Activated CD4-positive, alpha-beta T cell treated with anti-CD3 and anti-CD28 coated beads, Interleukin-2, amount 50 U/mL, for 24 hours (primary cell): Measurements from ENCODE around the gene CDH23.

Experiments
- DNase-seq, 2 donors: peaks; one replicate each; pipeline ENCODE4 v3.0.0-alpha.2; 2020; ENCODE audit warnings: low read depth in 1 of 2, low spot score in 1 of 2

CDH23 gene

DNA sequence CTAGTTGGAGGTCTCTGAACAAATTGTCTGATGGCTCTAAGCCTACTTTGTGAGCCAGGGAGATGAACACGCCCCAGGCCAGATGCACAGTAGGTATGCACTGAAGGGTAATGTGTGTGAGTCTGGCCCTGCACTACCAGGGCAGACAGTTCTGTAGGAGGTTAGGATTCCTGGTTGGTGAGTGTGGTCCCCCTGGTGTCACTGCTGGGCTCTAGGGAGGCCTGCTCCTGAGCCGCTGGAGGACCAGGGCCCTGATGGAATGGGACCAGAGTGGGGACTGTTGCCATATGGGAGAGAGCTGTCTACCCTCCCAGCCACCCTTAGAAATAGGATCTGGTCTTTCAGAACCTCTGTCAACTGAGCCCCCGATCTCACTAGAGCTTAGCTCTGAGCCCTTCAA lies 42.0 kb downstream of the CDH23 start:
- DNase-seq = no peak

DNA sequence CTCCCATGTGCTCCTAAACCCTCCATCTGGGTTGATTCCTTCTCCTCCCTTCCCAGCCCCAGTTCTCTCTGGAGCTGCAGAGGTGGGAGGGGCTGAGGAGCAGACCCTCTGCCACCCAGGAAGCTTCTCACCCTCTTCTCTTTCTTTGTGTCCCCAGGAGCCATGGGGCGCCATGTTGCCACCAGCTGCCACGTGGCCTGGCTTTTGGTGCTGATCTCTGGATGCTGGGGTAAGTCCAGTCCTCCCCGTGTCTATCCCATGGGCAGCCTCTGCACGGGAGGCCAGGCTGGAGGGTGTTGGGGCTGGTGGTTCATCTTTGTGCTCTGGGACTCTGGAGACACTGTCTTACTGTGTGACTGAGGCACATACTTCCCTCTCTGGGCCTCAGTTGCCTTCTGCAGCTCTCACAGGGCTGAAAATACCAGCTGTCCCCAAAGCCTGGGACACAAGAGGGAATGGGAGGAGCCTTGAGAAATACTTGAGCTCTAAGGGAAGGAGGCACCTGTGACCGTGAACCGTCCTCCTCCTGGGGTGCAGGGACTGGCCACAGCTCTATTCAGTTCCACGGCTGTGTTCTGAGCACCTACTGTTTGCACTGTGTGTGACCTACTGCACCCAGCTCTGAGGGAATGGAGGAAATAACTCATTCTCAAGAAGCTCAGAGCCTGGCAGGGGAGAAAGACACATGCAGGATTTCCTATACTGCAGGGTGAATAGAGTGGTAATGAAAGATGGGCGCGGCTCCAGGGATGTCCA lies 43.1 kb downstream of the CDH23 start:
- no peak for DNase-seq

DNA sequence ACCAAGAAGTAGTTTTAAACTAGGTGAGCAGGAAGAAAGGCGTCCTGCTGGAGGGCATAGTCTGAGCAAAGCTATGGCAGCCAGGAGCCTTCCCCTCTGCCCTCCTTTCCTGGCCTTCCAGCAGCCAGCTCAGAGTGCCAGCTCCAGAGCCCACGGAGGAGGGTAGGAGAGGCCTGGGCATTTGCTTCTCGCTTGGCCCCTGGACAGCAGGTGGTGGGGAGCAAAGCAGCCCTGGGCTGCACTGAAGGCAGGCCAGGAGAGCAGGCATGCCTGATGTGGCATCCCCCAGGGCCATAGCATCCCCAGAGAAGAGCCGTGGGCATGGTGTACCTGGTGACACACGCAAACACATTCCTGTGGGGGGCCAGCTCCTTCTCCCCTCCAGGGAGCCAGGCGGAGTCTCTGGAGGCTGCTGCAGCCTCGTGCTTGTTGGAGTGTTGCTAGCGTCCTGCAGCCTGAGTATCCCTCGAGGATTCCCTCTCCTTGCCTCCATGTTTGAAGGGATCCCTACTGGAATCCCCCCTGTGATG lies 43.9 kb downstream of the CDH23 start:
- DNase-seq = no peak

DNA sequence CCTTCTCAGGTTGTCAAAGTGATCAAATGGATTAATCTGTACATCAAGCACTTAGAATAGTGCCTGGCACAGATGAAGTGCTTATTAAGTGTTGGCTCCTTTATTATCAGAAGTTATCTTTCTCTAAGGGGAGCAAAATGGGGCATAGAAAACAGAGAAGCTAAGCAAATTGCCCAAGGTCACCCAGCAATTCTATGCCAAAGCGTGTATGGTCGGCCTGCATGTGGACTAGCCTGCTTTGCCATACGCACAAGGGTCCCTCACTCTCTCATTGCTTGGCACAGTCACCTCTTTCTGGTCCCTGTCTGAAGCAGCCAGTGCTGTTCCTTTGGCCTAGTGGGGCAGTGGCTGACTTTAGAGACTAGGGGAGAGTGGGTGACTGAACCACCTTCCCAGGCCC lies 45.3 kb downstream of the CDH23 start:
- no peak for DNase-seq

DNA sequence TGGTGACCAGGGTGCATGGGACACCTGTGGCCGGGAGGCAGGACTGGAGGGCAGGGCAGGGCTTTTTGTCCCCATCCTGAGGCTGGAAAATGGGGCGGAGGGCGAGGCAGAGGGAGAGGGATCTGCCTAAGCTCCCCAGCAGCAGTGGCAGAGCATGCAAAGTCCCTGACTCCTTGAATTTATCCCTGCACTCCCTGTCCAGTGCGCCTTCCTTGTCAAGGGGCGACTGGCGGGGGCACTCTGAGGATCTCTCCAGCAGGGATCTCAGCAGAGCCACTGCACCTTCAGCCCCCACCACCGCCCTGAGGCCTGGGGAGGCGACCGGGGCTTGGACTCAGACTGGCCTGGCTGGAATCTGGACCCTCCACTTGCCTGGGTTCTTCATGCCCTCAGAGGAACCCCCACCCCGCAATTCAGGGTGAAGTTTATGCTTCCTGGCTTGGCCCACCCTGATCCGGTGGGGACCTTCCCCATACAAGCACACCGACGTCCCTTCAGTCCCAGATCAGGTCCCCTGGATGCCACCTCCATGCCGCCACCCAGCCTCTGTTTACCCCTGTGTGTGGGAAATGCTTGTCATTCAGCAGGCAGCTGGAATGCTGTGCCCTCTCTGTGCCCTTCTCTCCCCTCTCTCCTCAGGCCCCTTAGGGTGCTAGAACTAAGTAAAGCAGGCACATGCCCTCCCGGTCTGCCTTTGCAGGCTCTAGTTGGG lies 46.3 kb downstream of the CDH23 start:
- no peak for DNase-seq

DNA sequence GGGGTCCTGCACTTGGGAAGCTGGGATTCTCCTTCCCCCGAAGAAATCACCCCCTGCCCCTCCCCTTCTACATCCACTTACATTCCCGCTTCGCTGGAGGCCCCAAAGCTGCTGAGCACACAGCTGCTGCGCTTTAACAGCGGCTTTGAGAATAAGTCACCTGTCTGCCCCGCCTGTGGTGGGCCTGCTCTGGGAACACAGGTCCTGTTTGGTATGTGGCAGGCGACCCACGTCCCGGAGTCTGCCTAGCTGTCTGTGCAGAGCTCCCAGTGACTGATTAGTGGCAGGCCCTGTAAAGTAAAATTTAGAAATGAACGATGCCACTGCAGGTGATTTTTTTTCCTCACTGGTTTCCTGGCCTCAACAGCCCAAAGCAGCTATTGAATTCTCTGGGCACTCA lies 47.0 kb downstream of the CDH23 start:
- DNase-seq = no peak

DNA sequence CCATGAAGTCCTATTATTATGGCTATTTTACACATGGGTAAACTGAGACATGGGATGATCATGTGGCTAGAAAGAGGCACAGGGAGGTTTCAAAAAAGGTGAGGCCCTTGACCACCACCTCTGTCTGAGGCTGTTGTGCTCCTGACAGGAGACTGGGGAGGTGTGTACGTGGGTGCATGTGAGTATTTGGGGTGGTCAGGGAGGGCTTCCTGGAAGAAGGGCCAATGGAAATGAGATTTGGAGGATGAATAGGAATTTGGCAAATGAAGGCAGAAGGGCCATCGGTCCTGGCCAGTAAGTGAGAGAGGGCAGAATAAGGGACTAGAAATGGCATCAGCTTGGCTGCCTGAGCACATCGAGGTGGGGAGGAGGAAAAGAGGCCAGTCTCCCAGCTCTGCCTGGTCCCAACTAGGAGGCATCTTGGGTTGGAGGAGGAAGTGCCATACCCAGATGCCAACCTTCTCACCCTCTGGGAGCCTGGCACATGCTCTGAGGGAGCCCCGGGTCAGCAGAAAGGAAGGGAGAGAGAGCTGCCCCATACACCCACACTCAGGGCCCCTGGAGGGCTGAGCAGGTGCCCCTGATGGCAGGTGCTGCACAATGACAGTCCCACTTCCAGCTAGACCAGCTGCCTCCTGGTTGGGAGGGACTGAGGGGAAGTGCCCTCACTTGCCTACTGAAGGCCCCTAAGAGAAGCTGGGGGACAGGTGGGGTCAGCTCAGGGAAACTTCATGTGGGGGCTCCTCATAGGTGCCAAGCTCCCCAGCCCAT lies 47.7 kb downstream of the CDH23 start:
- DNase-seq = no peak

DNA sequence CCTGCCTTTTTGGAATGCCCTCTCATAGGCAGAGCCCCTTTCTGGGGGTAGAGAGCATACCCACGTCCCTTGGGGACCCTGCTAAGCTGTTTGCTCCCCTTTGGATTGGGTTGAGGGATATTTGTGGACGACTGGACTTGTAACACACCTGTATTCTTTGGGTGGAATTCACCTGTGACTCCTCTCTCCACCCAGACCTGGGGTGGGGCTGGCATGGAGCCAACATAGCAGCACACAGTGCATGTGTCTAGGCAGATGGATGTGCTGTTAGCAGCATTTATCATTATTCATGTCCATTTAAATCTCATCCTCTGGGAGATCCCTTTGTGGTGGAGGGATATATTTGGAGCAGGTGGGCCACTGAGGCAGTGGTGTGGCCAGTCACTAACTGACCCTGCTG lies 51.0 kb downstream of the CDH23 start:
- no peak for DNase-seq

DNA sequence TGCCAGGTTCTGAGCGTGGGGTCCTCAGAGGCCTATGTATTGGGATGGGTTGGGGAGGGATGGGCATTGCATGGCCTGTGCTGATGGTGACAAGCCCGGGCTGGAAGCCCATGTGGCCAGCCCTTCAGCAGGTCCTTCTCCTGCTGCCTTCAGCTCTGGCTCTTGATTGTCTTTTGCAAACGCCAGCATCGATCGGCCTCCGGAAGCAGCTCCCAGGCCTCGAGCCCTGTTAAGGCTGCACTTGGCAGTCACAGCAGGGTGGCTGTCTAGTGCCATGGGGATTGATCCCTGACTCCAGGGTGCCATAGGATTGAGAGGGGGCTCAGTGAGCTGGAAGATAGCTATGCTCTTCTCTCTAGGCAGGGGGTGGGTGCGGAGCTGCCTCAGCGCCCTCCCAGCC lies 51.4 kb downstream of the CDH23 start:
- DNase-seq = no peak

DNA sequence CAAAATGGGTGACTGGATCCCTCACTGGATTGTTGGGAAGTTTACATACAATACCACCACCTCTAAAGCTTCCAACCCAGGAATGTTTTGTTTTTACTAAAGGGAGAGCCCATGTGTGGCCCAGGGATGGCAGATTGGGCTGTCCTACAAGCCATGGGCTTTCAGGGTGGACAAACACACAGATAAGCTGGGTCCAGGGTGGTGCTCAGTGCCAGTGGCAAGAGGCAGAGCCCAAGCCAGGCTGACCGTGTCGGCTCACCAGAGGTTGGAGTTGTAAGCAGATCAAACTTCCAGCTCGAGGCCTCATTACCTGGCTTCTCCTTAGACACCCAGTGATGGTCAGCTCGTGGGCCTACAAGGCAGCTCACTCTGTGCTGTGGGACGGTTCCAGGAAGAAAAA lies 52.3 kb downstream of the CDH23 start:
- DNase-seq = no peak

DNA sequence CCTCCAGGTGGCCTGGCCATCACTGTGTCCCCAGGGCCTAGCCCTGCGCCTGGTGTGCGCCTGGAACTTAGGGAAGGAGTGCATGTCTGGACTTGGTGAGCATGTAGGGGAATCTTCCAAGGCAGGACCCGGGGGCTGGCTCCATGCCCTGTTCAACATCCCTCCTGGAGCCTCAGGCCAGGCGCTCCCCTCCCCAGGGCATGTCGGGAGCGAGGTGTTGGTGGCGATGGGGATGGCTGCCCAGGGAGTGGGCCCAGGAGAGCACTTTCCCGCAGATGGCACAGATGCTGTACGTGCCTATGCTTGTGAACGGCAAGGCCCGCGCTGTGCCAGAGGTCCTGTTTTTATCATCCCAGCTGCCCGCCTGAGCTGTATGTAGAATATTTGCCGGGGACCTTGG lies 55.0 kb downstream of the CDH23 start:
- no peak for DNase-seq

DNA sequence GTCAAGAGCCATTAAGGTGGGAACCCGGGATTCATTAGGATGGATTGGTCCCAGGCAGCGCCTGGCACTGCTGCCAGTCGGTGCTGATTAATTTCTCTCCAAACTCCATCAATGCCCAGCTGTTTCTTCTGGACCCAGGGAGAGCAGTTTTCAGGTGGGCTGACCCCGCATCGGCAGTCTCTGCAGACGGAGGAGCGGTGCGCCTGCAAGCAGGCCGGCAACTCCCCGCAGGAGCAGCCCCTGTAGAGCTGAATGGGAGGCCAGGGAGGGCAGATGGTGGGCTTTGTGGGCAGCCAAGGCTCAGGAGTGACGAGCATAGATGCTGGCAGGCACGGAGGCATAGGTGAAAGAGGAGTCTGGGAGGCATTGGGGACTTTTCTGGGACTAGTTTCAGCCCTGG lies 56.5 kb downstream of the CDH23 start:
- DNase-seq = no peak

DNA sequence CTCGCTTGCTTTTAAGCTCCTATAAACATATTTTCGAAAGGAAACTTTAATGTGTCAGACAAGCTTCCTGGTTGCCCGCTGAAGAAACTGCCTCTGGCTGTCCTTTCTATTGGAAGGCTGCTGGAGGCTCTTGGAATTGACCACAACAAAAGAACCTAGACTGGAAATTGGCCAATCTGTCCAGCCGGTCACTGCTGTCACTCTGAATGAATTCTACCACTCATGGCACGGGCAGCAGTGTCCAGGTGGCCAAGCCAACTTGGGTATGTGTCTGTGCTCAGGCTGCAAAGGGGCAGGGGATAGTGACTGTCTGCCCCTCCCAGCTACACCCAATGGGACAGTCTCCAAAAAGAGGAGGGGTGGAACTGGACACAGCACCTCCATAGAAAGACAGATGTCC lies 57.6 kb downstream of the CDH23 start:
- DNase-seq = no peak

DNA sequence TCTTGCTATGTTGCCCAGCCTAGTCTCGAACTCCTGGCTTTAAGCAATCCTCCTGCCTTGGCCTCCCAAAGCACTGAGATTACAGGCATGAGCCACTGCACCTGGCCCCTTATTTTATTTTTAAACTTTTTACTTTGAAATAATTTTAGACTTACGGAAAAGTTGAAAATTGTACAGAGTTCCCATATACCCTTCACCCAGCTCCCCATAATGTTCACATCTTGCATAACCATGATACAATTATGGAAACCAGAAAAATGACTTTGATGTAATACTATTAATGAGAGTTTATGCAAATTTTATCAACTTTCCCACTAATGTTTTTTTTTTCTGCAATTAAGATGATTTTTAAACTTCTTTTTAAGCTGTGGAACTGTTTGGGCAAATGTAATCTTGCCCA lies 58.3 kb downstream of the CDH23 start:
- no peak for DNase-seq

DNA sequence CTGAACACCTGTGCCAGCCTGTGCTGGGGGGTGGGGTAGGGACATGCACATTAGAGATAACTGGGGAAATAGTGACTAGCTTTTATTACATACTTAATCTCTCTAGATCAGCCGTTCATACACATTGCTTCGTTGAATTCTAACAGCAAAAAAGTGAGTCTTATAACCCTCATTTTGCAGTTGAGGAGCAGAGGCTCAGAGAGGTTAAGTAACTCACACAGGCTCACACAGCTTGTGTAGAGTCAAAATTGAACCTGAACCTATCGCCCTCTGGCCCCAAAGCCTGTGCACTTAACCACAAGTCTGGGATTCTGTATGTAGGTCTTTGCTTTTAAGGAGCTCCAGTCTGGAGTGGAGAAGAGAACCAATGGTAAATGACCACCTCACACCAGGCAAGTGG lies 59.9 kb downstream of the CDH23 start:
- no peak for DNase-seq

DNA sequence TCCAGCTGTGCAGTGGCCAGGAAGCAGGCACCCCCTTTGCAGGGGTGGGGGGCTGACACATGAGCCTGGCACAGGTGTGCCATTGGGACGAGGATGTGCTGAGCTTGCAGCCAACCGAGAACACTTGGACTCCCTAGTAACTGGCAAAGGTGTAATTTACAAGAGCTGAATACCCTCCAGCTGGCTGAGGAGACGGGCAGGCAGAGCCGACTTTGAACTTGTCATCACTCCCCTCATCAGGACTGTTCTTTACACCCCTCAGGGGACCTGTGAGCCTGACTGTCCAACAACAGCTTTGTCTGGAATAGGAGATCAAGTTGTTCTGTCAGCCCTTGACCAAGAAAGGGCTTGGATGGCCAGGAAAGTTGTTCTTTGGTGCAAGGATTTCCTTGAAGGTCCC lies 61.2 kb downstream of the CDH23 start:
- no peak for DNase-seq

DNA sequence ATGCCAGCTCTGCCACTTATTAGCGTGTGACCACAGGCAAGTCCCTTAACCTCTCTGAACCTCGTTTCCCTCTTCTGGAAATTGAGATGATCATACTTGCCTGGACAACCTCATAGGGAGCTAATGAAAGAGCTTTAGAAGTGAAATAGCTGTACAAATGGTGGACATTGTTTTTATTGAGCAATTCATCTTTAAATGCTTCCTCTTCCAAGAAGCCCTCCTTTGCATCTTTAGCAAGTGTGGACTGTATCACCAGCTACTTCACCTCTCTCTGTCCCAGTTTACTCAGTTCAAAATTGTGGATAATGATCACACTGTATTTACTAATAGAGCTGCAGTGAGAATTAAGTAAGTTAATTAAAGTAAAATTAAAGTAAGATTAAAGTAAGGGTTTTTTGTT lies 61.7 kb downstream of the CDH23 start:
- DNase-seq = no peak

DNA sequence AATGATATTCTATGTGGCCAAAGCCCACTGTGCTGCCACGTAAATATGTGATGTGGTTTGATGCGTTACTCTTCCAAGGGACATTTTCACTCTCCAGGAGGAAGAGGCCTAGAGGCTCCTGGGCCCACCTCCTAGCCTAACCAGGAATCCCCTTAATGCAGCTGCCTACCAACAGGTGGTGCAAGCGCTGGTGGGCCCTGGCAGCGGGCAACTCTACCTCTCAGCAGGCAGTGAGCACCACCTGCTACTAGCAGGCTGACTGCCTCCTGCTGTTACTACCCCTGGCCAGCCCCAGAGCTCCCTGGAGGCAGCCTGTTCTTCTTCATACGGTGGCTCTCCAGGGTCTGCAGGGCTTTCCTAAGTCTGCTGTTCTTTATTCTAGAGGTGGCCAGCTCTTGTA lies 62.8 kb downstream of the CDH23 start:
- no peak for DNase-seq

DNA sequence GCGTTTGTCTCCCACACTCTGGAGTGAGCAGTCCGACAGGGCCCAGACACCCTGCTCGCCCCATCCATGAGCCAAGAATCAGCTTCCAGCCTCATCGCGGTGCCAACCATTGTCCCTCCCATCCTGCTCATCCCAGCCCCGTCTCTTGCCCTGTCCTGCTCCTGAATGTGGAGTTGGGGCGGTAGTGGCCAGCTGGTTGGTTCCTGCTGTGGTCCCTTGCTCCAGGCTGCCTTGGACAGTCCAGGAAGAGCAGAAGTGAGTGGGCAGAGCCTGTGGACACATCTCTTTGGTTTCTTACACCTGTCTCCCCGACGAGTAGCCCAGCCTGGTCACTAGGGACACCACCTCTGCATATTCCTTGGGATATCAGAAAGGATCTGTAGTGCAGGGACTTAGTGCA lies 63.9 kb downstream of the CDH23 start:
- no peak for DNase-seq

DNA sequence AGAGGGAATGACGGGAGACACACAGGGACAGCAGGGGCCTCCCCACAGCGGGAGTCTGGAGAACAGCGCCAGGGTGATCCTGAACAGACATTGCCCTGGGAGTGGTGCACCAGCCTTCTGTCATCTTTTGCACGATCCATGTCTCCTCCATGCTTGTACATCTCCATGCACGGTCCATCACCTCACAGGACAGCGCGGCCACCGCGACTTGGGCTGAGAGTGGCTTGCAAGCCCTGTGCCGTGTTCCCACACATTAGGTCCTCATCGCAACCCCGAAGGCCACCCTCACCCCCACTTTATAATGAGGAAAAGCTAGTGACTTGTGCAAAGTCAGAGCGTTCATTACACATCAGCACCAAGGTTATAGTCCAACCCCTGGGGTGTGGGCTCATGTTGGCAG lies 64.7 kb downstream of the CDH23 start:
- DNase-seq = no peak

DNA sequence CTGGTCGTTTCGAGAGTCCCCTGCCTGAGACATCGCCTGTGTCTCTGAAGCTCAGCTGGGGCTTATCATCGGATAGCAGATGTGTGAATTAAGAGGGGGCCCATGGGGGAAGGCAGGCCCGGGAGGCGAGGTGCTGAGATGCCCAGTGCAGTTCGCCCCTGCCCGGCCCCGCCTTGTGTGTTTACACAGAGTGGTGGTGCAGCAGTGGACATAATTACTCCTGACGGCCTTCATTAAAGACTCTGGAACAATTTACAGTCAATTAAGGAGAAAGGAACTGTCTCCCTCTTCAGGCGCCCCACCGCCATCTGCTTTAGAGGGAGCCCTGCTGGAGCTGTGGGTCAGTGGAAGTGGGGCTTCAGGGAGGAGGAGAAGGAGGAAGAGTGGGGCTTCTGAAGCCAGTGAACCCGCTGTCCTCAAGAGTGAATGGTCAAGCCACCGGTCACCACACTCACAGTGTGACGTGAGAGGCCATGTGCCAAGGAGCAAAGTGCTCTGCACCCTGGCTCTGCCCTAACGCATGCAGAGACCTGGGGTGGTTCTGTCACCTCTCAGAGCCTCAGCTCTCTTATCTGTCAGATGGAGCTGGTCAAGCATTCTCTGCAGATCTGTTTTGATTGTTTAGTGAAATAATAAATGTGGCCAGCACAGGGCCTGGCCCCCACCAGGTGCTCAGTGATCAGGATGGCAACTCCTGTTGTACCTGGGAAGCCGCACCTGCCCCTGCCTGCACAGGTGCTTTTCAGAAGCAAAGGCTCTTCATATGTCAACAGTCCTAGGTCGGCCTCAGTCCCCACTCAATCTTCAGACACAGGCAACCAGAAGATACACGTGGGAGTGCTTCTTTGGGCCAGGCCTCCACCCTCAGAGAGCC lies 65.6 kb downstream of the CDH23 start:
- DNase-seq = no peak
